Natural killer cell (primary cell): ENCODE data around the gene GTPBP2. TPM values are rescaled to one million over a fixed set of nuclear protein-coding genes. Genes with fewer than 3 reads are reported as not detected.

Source experiments
- ATAC-seq, 3 donors: fragments of 150-1000 bp in 2 of 3; fragments of 200-7000 bp in 1 of 3; cut with Tn5 transposase; 1 replicate in 1 of 3; 2 replicates in 2 of 3; pipeline ENCODE4 v1.10.0; 2021; ENCODE audit warnings: mild to moderate bottlenecking in 2 of 3, moderate library complexity in 2 of 3
- DNase-seq, 2 donors: peaks; one replicate each; pipeline versions ENCODE4 v3.0.0 to v3.0.0-alpha.2; 2013 to 2021; ENCODE audit warnings: mixed read lengths in 1 of 2
- H3K27ac ChIP-seq: one replicate; pipeline ENCODE4 v1.5.1; 2013; ENCODE audit warnings: mild to moderate bottlenecking, low read length
- H3K27me3 ChIP-seq: one replicate; pipeline ENCODE4 v1.6.1; 2013; ENCODE audit warnings: low read length; ENCODE audit not compliant: control insufficient read depth, insufficient read depth
- H3K36me3 ChIP-seq: one replicate; pipeline ENCODE4 v1.6.1; 2013; ENCODE audit warnings: low read length; ENCODE audit not compliant: control insufficient read depth, insufficient read depth
- H3K4me1 ChIP-seq: one replicate; pipeline ENCODE4 v1.6.1; 2013; ENCODE audit warnings: low read length; ENCODE audit not compliant: control insufficient read depth, insufficient read depth
- H3K4me3 ChIP-seq: one replicate; pipeline ENCODE4 v1.5.1; 2013; ENCODE audit warnings: low read length
- H3K9me3 ChIP-seq: one replicate; pipeline ENCODE4 v1.6.1; 2013; ENCODE audit warnings: low read length; ENCODE audit not compliant: control insufficient read depth, insufficient read depth
- H3K27ac Mint-ChIP-seq, 2 donors: one replicate each; pipeline ENCODE4 v1.8.0; 2022; ENCODE audit warnings: mild to moderate bottlenecking in 2 of 2, mixed read lengths in 2 of 2, moderate library complexity in 1 of 2
- H3K27me3 Mint-ChIP-seq, 2 donors: one replicate each; pipeline ENCODE4 v1.8.0; 2022; ENCODE audit warnings: low read depth in 2 of 2, mixed read lengths in 2 of 2
- H3K36me3 Mint-ChIP-seq: one replicate; pipeline ENCODE4 v1.8.0; 2022; ENCODE audit warnings: mixed read lengths
- H3K4me1 Mint-ChIP-seq, 2 donors: one replicate each; pipeline ENCODE4 v1.8.0; 2022; ENCODE audit warnings: mixed read lengths in 2 of 2
- H3K4me3 Mint-ChIP-seq: one replicate; pipeline ENCODE4 v1.8.0; 2022; ENCODE audit warnings: mild to moderate bottlenecking, moderate library complexity, mixed read lengths
- H3K9me3 Mint-ChIP-seq, 2 donors: one replicate each; pipeline ENCODE4 v1.8.0; 2022; ENCODE audit warnings: mixed read lengths in 2 of 2
- WGBS: methylation state at CpG from one replicate; pipeline ENCODE4 v1.1.7; 2013; ENCODE audit warnings: missing lambda C conversion rate; ENCODE audit not compliant: insufficient coverage; 5-methylcytosine and 5-hydroxymethylcytosine counted together
- intact Hi-C: fragments of 100-400 bp; cut with micrococcal nuclease; formaldehyde crosslinking; loops from one replicate; pipeline ENCODE4 v1.14.2; 2022
- total RNA-seq, 4 donors: library from RNA; stranded (reverse); fragments of 120-200 nt in 1 of 4; gene quantifications; one replicate each; pipeline versions ENCODE4 v1.2.3 to v1.2.4, GENCODE V29; 2013 to 2022
- TF ChIP-seq, protein P1 (sequence below): fragments of 200-600 bp; IDR thresholded peaks from one replicate; pipeline ENCODE4 v1.8.0; 2022; ENCODE audit warnings: antibody characterized with exemption

Gene GTPBP2
- total RNA-seq, 3 donors from 2014 or later (not counting 1 experiment from before 2014, with no cell fraction given): 56.5 to 71.7 (median 69.3) TPM

GRCh38 chr6:43608807-43609206, 20.3 kb downstream of the GTPBP2 start:
- ATAC-seq (no peak), DNase-seq (no peak)
- H3K27me3 Mint-ChIP-seq: no peaks in the 10 kb centered on the region
- H3K36me3 Mint-ChIP-seq: peaks cover 12% of the 10 kb centered on the region
- H3K9me3 Mint-ChIP-seq: no peaks in the 10 kb centered on the region
- H3K27ac Mint-ChIP-seq: peak overlapping the region in 1 of 2 donors; percentile 15
- H3K4me1 Mint-ChIP-seq: peaks cover 5 to 8% of the 10 kb centered on the region in 2 donors
- TF ChIP-seq, protein P1, sequence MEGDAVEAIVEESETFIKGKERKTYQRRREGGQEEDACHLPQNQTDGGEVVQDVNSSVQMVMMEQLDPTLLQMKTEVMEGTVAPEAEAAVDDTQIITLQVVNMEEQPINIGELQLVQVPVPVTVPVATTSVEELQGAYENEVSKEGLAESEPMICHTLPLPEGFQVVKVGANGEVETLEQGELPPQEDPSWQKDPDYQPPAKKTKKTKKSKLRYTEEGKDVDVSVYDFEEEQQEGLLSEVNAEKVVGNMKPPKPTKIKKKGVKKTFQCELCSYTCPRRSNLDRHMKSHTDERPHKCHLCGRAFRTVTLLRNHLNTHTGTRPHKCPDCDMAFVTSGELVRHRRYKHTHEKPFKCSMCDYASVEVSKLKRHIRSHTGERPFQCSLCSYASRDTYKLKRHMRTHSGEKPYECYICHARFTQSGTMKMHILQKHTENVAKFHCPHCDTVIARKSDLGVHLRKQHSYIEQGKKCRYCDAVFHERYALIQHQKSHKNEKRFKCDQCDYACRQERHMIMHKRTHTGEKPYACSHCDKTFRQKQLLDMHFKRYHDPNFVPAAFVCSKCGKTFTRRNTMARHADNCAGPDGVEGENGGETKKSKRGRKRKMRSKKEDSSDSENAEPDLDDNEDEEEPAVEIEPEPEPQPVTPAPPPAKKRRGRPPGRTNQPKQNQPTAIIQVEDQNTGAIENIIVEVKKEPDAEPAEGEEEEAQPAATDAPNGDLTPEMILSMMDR: no peak
- no peak overlapping the region for H3K27ac ChIP-seq
- no peak overlapping the region for H3K4me3 Mint-ChIP-seq
- H3K27me3 ChIP-seq: no peaks in the 10 kb centered on the region
- peaks cover 42% of the 10 kb centered on the region for H3K36me3 ChIP-seq
- no peaks in the 10 kb centered on the region for H3K9me3 ChIP-seq
- peaks cover 3% of the 10 kb centered on the region for H3K4me1 ChIP-seq
- no peak overlapping the region for H3K4me3 ChIP-seq
- 75% methylated on average over 1 of the region's 1 CpG for WGBS
- intact Hi-C loops: loop anchor here (1.0 kb wide), 1 partner anchor 470 kb away; no protein-coding TSS in a partner anchor

GRCh38 chr6:43608310-43608763, 20.7 kb downstream of the GTPBP2 start:
- Mint-ChIP-seq H3K9me3 (no peaks in the 10 kb centered on the region), H3K36me3 (peaks cover 12% of the 10 kb centered on the region), H3K27me3 (no peaks in the 10 kb centered on the region), H3K4me3 (no peak overlapping the region), H3K27ac (no peak overlapping the region), H3K4me1 (peaks cover 4 to 5% of the 10 kb centered on the region in 2 donors)
- H3K27me3 ChIP-seq: no peaks in the 10 kb centered on the region
- no peak overlapping the region for H3K27ac ChIP-seq
- WGBS: 13% methylated on average over 5 of the region's 5 CpGs
- peak in 2 of 3 donors; percentile 35 to 70 for ATAC-seq
- no peaks in the 10 kb centered on the region for H3K9me3 ChIP-seq
- intact Hi-C loops: loop anchor here (1.0 kb wide), 1 partner anchor 471 kb away; no protein-coding TSS in a partner anchor
- H3K4me1 ChIP-seq: peaks cover 3% of the 10 kb centered on the region
- H3K36me3 ChIP-seq: peaks cover 40% of the 10 kb centered on the region
- TF ChIP-seq, protein P1: peak; percentile 82
- DNase-seq: peak; percentile 37 to 80
- H3K4me3 ChIP-seq: no peak overlapping the region

DNA sequence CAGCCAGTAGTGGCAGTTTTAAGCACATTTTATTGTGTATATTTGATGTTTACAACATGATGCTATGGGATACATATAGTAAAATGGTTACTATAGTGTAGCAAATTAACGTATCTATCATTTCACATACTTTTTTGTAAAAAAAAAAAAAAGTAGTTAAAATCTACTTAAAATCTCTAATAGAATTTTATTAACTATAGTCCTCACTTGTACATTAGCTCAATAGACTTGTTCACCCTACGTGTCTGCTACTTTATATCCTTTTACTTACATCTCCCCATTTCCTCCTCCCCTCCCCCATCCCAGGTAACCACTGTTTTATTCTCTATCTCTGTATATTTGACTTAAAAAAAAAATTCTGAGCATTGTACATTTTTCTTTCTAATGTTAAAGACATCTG, 23.0 kb downstream of the GTPBP2 start:
- peaks cover 4 to 5% of the 10 kb centered on the region in 2 donors for H3K4me1 Mint-ChIP-seq
- H3K9me3 Mint-ChIP-seq: no peaks in the 10 kb centered on the region
- H3K27ac Mint-ChIP-seq: no peak overlapping the region
- no peaks in the 10 kb centered on the region for H3K27me3 Mint-ChIP-seq
- WGBS: 100% methylated on average over 1 of the region's 2 CpGs
- H3K36me3 ChIP-seq: peaks cover 47% of the 10 kb centered on the region
- no peak for DNase-seq
- peaks cover 19% of the 10 kb centered on the region for H3K36me3 Mint-ChIP-seq
- peaks cover 3% of the 10 kb centered on the region for H3K4me1 ChIP-seq
- no peak for ATAC-seq
- no peaks in the 10 kb centered on the region for H3K9me3 ChIP-seq
- no peaks in the 10 kb centered on the region for H3K27me3 ChIP-seq
- no peak overlapping the region for H3K4me3 ChIP-seq
- TF ChIP-seq, protein P1: no peak
- H3K27ac ChIP-seq: no peak overlapping the region
- intact Hi-C loops: no loop called here
- H3K4me3 Mint-ChIP-seq: no peak overlapping the region

DNA sequence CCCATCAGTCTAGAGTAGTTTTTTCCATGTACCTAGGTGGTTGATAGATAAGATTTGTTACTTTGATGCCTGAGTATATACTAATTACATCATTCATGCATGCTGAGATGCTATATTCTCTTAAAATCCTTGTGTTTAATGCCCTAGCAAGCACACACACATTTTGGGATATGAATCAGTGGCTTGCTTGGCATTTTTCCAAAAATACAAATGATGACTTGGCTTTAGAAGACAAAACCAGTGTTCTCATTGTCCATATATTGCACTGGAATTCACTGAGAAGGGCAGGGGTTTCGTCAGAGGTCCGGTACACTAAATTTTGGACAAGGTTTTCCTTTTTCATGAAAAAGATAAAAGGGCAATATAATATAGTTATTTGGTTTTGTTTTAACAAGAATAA, 24.9 kb downstream of the GTPBP2 start:
- Histone ChIP-seq H3K27me3 (no peaks in the 10 kb centered on the region), H3K27ac (no peak overlapping the region), H3K36me3 (peaks cover 41% of the 10 kb centered on the region), H3K9me3 (no peaks in the 10 kb centered on the region), H3K4me1 (peaks cover 3% of the 10 kb centered on the region), H3K4me3 (no peak overlapping the region)
- ATAC-seq: no peak
- 95% methylated on average over 2 of the region's 2 CpGs for whole genome bisulfite sequencing
- Mint-ChIP-seq H3K27ac (no peak overlapping the region), H3K4me1 (peaks cover 4 to 5% of the 10 kb centered on the region in 2 donors), H3K27me3 (no peaks in the 10 kb centered on the region), H3K36me3 (peaks cover 12% of the 10 kb centered on the region), H3K4me3 (no peak overlapping the region), H3K9me3 (no peaks in the 10 kb centered on the region)
- no peak for DNase-seq
- TF ChIP-seq, protein P1: no peak
- intact Hi-C loops: no loop called here
